Osteocyte (in vitro differentiated cells): Measurements from ENCODE around the gene IL17RE. TPM values are rescaled to one million over a fixed set of nuclear protein-coding genes. Genes with fewer than 3 reads are reported as not detected.

Source experiments
- DNase-seq: peaks from one replicate; pipeline ENCODE4 v3.0.0; 2021; ENCODE audit warnings: mixed read lengths; ENCODE audit not compliant: unreplicated experiment; ENCODE audit errors: extremely low spot score
- H3K27ac Mint-ChIP-seq: one replicate; pipeline ENCODE4 v1.8.0; 2021; ENCODE audit warnings: mild to moderate bottlenecking, mixed read lengths; ENCODE audit not compliant: unreplicated experiment
- H3K27me3 Mint-ChIP-seq: one replicate; pipeline ENCODE4 v1.8.0; 2021; ENCODE audit warnings: mixed read lengths; ENCODE audit not compliant: unreplicated experiment
- H3K36me3 Mint-ChIP-seq: one replicate; pipeline ENCODE4 v1.8.0; 2021; ENCODE audit warnings: mixed read lengths; ENCODE audit not compliant: unreplicated experiment
- H3K4me1 Mint-ChIP-seq: one replicate; pipeline ENCODE4 v1.8.0; 2021; ENCODE audit warnings: mixed read lengths; ENCODE audit not compliant: unreplicated experiment
- H3K4me3 Mint-ChIP-seq: one replicate; pipeline ENCODE4 v1.8.0; 2021; ENCODE audit warnings: mild to moderate bottlenecking, moderate library complexity, mixed read lengths; ENCODE audit not compliant: unreplicated experiment
- H3K9me3 Mint-ChIP-seq: one replicate; pipeline ENCODE4 v1.8.0; 2021; ENCODE audit warnings: mixed read lengths; ENCODE audit not compliant: unreplicated experiment
- CTCF ChIP-seq: fragments of 200-600 bp; sonication (generic); IDR thresholded peaks from 2 replicates; pipeline ENCODE4 v1.5.0; 2021; ENCODE audit warnings: antibody characterized with exemption, mild to moderate bottlenecking, moderate library complexity
- total RNA-seq: library from RNA; stranded (reverse); gene quantifications from 2 replicates; pipeline ENCODE4 v1.2.1, GENCODE V29; 2021

Gene IL17RE
- total RNA-seq, 1 donor from 2014 or later, result 1.4 TPM

- no peak for TF ChIP-seq CTCF
- H3K27ac Mint-ChIP-seq, result no peak overlapping the region
These were observed 25.7 kb upstream of the IL17RE start for GRCh38 chr3:9876991-9877390.

DNA sequence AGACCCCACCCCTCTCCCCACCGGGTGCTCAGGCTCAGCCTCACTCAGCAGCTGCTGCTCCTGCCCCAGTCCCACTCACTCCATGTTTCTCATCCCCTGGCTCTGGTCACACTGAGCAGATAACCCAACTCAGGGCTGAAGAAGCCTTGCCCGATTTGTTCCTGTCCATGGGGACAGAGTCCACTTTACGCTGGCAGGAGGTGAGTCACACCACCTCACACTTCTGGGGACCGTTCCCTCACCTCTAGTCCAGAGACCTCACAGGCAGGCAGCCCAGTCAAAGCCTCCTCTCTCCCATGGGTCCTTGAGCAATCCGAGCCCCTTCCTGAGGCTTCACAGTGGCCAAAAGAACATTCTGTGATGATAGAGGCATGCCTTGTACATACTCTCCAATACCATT lies 23.9 kb upstream of the IL17RE start:
- H3K27me3 Mint-ChIP-seq, result no peaks in the 10 kb centered on the region

More at GRCh38 chr3:9876991-9877390, 25.7 kb upstream of the IL17RE start:
- H3K4me1 Mint-ChIP-seq, result peaks cover 11% of the 10 kb centered on the region
- H3K27me3 Mint-ChIP-seq, result no peaks in the 10 kb centered on the region
- H3K4me3 Mint-ChIP-seq, result no peak overlapping the region
- no peaks in the 10 kb centered on the region for H3K36me3 Mint-ChIP-seq
- DNase-seq, result no peak
- no peaks in the 10 kb centered on the region for H3K9me3 Mint-ChIP-seq

GRCh38 chr3:9879830-9880549 lies 22.7 kb upstream of the IL17RE start, which contains the start of gene CIDEC:
Gene CIDEC, minus strand, starts transcription at chr3:9880253. Its CDS starts 1,767 bp downstream, at chr3:9878486.
- TF ChIP-seq CTCF, result no peak
- H3K4me1 Mint-ChIP-seq, result peaks cover 17% of the 10 kb centered on the region
- H3K4me3 Mint-ChIP-seq, result no peak within 1 kb of the TSS
- H3K27me3 Mint-ChIP-seq, result no peaks in the 10 kb centered on the region
- no peaks in the 10 kb centered on the region for H3K36me3 Mint-ChIP-seq
- no peaks in the 10 kb centered on the region for H3K9me3 Mint-ChIP-seq
- no peak within 1 kb of the TSS for H3K27ac Mint-ChIP-seq
- no peak for DNase-seq

More for the DNA sequence above, 23.9 kb upstream of the IL17RE start:
- no peak overlapping the region for H3K4me3 Mint-ChIP-seq
- H3K4me1 Mint-ChIP-seq, result peaks cover 10% of the 10 kb centered on the region
- DNase-seq, result no peak
- H3K27ac Mint-ChIP-seq, result no peak overlapping the region
- TF ChIP-seq CTCF, result no peak
- H3K9me3 Mint-ChIP-seq, result no peaks in the 10 kb centered on the region
- H3K36me3 Mint-ChIP-seq, result no peaks in the 10 kb centered on the region

- no peak for TF ChIP-seq CTCF
- H3K4me3 Mint-ChIP-seq, result no peak overlapping the region
- no peaks in the 10 kb centered on the region for H3K27me3 Mint-ChIP-seq
- no peaks in the 10 kb centered on the region for H3K36me3 Mint-ChIP-seq
- no peaks in the 10 kb centered on the region for H3K9me3 Mint-ChIP-seq
- H3K4me1 Mint-ChIP-seq, result peaks cover 6% of the 10 kb centered on the region
- no peak overlapping the region for H3K27ac Mint-ChIP-seq
- DNase-seq, result no peak
These were observed 21.2 kb upstream of the IL17RE start for GRCh38 chr3:9881441-9881840.

- Mint-ChIP-seq H3K4me1 (peaks cover 6% of the 10 kb centered on the region), H3K4me3 (no peak overlapping the region), H3K9me3 (no peaks in the 10 kb centered on the region), H3K27me3 (no peaks in the 10 kb centered on the region), H3K27ac (peak overlapping the region; percentile 39), H3K36me3 (no peaks in the 10 kb centered on the region)
- no peak for DNase-seq
- TF ChIP-seq CTCF, result no peak
These were observed 18.7 kb upstream of the IL17RE start for GRCh38 chr3:9883706-9884554.
